GM18498 (cell line): ENCODE data around the gene FAM20A.
A peak's percentile ranks its signal among the peaks of the same experiment; 100 is the strongest.
"Not testable (repeated sequence)": the region's sequence is repeated elsewhere in the genome, so short reads cannot be mapped to it uniquely, and the experiment has no call there.

Experiments used
- ATAC-seq: cut with Tn5 transposase; IDR thresholded peaks from one replicate; pipeline ENCODE4 v1.9.1; 2021; ENCODE audit warnings: mild to moderate bottlenecking, moderate library complexity; ENCODE audit not compliant: unreplicated experiment

The FAM20A gene

DNA sequence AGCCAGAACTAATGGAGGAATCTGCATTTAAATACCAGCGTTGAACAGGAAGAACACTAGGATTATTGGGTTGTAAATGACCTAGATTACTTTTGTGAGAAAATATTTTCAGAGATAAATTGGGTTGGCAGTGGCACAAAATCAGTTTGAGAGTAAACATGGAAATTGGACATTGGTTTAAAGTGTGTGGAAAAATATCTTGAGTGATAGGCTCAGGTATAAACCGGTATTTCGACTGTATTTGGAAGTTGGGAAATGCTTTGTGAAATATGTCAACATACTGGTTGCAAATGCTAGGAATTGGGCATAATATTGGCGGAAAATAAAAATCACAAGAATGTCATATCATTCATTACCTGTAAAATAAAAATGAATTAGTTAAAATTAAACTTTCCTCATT lies 73.9 kb downstream of the FAM20A start:
- no peak for ATAC-seq

DNA sequence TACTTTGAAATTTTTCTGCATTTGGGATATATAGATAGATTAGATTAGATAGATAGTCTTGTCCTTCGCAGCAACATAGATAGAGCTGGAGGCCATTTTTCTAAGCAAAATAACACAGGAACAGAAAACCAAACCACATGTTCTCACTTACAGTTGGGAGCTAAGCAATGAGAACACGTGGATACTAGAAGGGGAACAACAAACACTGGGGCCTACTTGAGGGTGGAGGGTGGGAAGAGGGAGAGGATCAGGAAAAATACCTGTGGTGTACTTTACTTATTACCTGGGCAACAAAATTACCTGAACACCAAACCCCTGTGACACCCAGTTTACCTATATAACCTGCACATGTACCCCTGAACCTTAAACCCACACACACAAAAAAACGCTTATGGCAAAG lies 74.6 kb downstream of the FAM20A start:
- no peak for ATAC-seq

DNA sequence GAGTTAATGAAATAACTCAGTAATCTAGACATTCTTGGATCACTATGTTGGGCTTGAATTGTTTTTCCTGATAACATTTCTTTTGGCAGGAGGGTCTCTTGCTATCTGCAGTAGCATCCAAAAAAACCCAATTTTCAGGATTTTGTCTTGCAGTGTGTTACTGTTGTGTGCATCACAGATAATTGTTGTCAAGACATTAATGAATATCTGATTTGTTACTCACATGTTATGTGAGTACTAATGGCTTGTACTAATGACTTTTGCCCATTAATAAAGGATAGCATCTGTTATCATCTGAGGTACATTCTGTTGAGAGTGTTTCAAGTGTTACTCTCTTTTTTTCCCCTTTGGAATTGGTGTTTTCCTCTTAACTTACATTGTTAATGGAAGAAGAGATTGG lies 78.9 kb downstream of the FAM20A start:
- no peak for ATAC-seq

DNA sequence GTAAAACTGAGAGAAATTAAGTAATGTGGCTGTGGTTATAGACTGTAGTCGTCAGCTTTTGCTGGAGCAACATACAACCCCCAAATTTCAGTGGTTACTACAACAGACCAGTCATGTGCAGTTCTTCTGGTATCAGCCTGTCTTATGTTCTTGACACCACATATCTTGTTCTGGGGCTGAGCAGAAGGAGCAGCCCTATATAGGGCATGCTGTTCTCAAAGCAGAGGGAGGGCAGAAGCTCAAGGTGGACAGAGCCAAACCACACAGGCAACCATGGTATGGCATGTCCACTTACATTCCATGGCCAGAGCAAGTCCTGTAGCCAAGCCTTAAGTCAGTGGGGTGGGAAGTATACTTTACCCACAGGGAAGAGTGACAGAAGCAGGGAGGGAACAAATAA lies 81.3 kb downstream of the FAM20A start:
- no peak for ATAC-seq

DNA sequence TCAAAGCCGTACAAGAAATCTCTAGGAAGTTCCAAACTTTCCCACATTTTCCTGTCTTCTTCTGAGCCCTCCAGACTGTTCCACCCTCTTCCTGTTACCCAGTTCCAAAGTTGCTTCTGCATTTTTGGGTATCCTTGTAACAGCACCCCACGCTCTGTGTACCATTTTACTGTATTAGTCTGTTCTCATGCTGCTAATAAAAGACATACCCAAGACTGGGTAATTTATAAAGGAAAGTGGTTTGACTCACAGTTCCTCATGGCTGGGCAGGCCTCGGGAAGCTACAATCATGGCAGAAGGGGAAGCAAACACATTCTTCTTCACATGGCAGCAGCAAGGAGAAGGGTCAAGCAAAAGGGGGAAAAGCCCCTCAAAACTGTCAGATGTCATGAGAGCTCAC lies 82.1 kb downstream of the FAM20A start:
- ATAC-seq, result not testable (repeated sequence)

DNA sequence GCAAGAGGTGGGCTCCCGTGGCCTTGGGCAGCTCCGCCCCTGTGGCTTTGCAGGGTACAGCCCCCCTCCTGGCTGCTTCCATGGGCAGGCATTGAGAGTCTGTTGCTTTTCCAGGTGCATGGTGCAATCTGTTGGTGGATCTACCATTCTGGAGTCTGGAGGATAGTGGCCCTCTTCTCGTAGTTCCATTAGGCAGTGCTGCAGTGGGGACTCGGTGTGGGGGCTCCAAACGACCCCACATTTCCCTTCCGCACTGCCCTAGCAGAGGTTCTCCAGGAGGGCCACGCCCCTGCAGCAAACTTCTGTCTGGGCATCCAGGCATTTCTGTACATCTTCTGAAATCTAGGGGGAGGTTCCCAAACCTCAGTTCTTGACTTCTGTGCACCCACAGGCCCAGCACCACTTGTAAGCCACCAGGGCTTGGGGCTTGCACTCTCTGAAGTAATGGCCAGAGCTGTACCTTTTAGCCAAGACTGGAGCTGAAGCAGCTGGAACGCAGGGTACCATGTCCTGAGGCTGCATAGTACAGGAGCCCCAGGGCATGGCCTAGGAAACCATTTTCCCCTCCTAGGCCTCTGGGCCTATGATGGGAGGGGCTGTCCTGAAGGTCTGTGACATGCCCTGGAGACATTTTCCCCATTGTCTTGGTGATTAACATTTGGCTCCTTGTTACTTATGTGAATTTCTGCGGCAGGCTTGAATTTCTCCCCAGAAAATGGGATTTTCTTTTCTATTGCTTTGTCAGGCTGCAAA lies 82.9 kb downstream of the FAM20A start:
- ATAC-seq, result no peak

DNA sequence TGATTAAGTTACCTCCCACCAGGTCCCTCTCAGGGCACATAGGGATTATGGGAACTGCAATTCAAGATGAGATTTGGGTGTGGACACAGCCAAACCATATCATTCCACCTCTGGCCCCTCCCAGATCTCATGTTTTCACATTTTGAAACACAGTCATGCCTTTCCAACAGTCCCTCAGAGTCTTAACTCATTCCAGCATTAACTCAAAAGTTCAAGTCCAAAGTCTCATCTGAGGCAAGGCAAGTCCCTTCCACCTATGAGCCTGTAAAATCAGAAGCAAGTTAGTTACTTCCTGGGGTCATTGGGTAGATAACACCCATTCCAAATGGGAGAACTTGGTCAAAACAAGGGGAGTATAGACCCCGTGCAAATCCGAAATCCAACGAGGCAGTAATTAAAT lies 83.6 kb downstream of the FAM20A start:
- not testable (repeated sequence) for ATAC-seq

DNA sequence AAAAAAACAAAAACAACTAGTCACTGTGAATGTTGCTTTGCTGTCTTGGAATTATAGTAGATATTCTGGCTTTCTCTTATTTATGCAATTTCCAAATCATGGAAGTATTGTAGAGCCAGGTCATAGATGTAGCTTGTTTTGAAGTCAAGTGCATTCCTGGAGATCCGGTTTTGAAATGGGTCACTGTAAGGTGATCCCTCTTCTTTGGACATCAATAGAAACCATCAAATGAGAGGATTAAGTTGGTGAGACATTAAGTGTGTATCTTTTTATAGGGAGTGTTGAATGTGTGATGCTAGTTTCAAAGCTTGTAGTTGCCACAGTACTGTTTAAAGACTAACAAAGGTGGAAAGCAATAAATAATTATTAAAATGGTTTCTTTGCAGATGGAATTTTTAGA lies 84.4 kb downstream of the FAM20A start:
- no peak for ATAC-seq

DNA sequence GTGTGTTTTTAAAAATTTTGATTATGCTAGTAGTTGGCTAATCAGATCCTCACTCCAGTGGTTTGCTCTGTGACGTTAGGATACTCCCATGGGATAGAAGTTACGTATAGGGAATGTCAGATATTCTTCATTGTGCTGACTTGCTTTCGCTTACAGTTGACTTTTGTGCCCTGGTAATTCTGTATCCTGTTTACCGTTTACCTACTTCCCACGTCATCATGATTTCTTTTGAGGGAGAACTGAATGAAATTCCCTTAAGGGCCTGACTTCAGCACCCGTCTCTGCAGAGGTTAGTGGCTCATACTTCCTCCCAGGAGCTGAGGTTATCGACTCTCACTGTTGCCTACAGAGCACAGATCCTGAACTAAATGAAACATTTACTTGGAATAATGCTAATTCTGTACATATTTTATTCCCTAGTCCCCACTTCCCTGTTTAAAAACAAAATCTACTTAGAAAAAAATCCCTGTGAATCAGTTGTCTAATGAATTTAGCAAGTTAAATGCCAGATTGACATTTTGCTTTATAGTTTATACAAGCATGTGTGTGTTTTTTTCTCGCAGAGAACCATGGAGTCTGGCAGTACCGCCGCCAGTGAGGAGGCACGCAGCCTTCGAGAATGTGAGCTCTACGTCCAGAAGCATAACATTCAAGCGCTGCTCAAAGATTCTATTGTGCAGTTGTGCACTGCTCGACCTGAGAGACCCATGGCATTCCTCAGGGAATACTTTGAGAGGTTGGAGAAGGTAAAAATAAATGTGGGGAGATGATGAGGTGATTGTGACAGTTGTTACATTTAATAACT lies 86.1 kb downstream of the FAM20A start:
- no peak for ATAC-seq

DNA sequence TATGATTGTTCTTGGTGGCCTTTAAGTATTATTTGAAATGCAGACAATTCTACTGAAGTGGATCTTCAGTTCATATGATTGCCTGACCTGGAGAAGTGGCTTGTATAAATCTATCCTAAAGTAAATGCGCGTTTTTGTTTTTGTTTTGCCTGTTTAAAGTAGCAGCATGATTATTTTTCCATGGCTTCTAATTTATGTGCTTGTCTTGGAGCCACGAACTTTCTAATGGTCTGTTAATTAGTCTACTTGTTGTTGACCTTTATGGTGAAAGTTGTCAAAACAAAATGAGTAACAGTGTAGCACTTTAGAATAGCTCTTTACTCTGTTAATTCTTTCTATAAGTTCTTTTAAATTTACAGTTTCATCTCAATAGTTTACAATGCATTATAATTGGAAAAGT lies 87.2 kb downstream of the FAM20A start:
- ATAC-seq, result no peak

DNA sequence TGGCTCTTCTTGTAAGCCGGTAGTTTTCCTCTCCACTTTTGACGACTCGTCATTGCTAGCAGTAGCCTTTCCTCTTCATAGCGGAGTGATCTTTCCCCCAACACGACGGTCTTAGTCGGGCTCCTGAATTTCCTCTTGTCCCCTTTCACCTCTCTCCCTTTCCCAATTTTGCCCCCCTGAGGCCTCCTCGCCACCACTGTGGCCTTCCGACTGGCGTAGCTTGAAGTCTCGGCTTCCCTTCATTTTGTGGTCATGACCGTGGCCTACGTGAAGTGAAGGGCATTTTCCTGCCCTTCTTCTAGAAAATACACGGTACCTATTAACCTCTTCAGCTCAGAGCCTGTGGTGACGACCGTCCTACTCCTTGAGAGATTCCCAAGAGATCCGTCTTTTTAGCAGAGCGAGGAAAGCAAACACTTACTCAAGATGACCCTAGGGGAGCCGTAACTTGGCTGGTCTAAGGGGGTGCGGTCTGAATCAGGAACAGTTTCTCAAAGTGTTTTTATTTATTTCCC lies 88.2 kb downstream of the FAM20A start:
- no peak for ATAC-seq

DNA sequence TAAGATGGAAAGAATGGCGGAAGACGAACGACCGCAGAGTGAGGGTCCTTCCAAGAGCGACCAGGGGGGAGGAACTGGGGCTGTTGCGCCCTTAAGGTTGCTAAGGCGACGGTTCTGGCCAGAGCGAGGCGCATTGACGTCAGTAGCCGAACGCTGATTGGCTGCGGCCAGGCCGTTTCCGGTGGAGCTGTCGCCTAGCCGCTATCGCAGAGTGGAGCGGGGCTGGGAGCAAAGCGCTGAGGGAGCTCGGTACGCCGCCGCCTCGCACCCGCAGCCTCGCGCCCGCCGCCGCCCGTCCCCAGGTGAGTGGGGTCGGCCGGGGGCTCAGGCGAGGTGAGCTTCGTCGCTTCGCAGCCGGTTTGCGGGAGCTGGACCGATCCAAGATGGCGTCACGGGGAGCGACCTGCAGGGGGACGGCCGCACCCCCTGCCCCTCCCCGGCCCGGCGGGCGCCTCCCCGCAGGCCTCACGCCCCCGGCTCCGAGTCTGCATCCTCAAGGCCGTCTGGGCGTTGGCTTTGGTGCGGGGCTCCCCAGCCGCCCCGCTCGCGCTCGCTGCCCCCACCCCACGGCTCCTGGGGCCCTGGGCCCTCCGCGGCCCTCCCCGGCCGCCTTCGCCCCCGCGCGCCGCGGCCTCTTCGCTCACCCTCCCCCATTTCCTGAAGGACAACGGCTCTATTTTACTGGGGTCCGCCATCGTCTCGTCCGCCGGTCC lies 88.8 kb downstream of the FAM20A start, which contains the start of gene PRKAR1A:
Gene PRKAR1A (plus strand): TSS at position 184 of the 713 bp plus-strand sequence. CDS start 2,970 bp downstream, outside the sequence.
- peak; percentile 92 for ATAC-seq

DNA sequence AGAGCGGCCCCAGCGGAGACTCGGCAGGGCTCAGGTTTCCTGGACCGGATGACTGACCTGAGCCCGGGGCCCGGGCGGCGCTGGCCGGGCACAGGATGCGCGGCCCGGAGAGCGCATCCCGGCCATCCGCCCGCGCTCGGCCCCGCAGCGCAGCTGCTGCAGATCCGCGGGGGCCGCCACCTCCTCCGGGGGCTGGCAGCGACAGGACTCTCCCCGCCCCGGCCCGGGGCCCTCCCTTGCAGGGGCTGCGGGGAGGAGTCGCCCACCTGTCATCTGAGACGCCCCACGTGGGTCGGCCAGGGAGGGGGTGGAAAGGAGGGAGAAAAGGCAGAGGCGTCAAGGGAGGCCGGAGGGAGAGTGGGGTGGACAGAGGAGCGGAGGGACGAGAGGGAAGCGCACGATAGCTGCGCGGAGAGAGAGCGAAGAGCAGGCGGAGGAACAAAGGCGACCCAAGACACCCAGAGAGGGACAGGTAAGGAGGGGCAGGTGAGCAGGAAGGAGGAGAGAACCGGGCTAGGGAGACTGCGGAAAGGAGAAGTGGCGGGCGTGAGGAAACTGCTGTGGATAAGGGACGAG lies 89.4 kb downstream of the FAM20A start:
- ATAC-seq, result peak; percentile 53

DNA sequence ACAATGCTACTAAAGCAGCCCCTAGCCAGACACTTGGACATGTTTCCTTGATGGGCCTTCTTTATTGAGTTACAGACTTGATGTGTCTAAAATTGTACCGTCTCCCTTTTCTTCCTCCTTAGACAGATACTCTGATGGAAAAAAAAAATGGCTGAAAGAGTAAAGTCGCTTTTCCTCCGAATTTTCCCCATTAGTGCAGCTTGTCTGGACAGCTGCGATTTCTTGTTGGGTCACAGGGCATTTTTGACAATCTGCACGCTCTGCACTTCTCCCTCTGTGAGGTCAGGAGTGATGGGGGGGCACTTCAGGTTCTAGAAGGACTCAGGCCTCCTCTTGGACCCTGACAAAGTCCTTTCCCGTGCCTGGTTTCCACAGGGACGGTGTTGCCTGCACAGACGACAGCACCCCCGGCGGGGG lies 89.9 kb downstream of the FAM20A start:
- ATAC-seq, result no peak

DNA sequence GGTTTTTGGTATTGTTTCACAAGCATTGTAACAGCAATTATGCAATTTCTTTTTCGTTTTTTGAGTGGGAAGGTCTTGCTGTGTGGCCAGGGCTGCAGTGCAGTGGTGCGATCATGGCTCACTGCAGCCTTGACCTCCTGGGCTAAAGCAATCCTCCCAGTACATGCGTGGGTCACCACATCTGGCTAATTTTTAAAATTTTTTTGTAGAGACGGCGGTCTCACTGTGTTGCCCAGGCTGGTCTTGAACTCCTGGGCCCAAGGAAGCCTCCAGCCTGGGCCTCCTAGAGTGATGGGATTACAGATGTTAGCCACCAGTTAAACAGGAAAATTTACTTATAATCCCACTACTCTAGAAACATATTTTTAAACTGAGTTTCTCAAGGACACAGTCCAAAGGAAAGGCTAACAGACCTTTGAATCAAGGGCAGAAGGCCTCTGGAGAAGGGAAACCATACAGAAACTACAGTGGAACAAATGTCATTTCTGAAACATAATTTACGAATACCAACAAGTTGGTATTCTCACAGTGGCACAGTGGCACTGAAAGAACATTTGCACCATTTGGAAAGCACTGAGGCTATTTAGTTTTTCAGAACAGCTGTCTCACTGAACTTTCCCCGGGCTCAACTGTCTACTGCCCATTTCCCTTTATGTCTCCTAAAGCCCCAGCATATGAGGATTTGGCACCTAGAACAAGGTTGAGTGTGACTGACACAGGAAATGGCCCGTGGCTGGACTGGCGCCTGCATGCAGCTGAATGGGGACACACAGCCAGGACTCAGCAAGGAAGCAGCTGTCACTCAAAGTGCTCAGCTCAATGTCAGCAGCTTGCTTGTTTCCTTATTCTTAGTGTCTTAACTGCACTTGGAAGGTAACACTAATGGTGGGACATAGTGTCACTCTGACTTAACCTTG lies 91.8 kb downstream of the FAM20A start:
- no peak for ATAC-seq

DNA sequence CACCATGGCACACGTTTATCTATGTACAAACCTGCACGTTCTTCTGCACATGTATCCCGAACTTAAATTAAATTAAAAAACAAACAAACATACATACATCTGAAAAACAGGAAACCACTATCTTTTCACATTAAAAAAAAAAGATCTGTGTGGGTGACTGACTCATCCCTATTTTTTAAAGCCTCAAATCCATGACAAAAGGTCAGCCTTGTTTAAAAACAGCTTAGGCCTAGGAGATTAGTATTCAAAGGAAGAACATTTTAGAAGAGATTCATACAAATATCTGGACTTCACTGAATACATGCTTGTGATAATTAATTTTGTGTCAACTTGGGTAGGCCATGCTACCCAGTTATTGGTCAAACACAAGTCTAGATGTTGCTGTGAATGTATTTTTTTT lies 93.6 kb downstream of the FAM20A start:
- no peak for ATAC-seq

DNA sequence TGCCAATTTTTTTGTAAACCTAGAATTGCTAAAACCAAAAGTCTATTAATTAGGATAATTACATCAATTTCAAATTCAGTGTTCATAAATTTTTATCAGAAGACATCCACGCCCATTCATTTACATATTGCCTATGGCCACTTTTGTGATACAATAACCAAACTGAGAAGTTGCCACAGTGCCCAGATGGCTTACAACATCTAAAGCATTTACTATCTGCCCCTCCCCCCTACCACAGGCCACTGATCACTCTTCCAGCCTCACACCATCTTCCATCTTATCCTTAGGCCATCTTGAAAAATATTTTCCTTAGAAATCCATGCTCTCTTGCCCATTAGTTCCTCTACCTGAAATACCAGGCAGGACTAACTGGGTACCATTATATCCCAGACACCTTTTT lies 95.2 kb downstream of the FAM20A start:
- ATAC-seq, result no peak

DNA sequence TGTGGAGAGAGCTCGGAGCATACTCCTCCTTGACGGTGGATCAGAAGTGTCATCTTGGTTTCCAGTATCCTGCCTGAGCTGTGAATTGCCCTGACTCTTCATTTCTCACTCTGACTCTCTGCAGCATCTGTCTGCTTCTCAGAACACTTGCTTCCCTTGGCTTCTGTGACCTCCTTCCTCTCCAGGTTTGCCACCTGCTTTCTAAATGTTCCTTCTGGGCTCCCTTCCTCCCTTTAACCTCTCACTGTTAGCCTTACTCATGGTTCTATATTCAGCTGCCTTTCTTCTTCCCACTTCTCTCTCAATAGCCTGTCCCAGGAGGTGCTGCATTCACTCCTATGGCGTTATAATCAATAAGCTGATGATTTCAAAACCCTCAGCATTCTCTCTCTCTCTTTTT lies 100.1 kb downstream of the FAM20A start:
- no peak for ATAC-seq

DNA sequence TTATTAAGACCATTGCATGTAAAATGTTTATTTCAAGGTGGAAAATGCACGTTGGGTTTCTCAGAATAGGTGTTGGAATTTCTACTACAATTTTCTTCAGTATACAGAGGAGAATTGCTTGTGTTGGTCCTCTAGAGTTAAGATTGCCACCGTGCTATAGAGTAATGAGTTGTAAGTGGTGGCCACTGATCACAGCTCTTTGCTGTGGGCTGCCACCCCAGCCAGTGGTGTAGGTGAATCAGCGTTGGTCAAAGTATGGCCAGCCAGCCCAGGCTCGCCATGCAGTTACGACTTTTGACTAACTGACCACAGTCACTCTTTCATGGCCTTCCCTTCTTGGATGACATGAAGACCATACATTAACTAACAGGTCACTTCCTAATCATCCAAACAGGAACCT lies 101.6 kb downstream of the FAM20A start:
- ATAC-seq, result no peak
